Epithelial cell of proximal tubule (primary cell): ENCODE data around the gene ZNF502. TPM values are rescaled to one million over a fixed set of nuclear protein-coding genes. Genes with fewer than 3 reads are reported as not detected.

ENCODE experiments used
- DNase-seq: peaks from one replicate; pipeline ENCODE4 v3.0.0-alpha.2; 2011; ENCODE audit warnings: low read depth
- H3K4me3 ChIP-seq: 2 replicates; pipeline ENCODE4 v1.5.1; 2011; ENCODE audit warnings: low read depth, mild to moderate bottlenecking, low read length
- CTCF ChIP-seq: conservative IDR thresholded peaks from 2 replicates; pipeline ENCODE4 v1.5.1; 2012; ENCODE audit warnings: low read depth, mild to moderate bottlenecking, low read length
- total RNA-seq: library from RNA; depleted of rRNA; stranded (reverse); fragments of >200 nt; gene quantifications from 2 replicates; pipeline ENCODE4 v1.2.3, GENCODE V29; 2015

Gene ZNF502
- total RNA-seq, 1 donor from 2014 or later = 4.7 TPM

GRCh38 chr3:44729384-44729910, 17.0 kb downstream of the ZNF502 start, which contains the start of gene ZNF501:
TSS of gene ZNF501 (plus strand) at chr3:44729635. CDS start at chr3:44734422, 4,787 bp downstream.
- no peak for TF ChIP-seq CTCF
- H3K4me3 ChIP-seq = peak within 1 kb of the TSS; percentile 64
- DNase-seq = peak; percentile 37

- TF ChIP-seq CTCF = no peak
- no peak for DNase-seq
These were observed 22.2 kb downstream of the ZNF502 start for GRCh38 chr3:44734646-44735168.

GRCh38 chr3:44761101-44761423, 48.6 kb downstream of the ZNF502 start:
- DNase-seq = no peak
- no peak for TF ChIP-seq CTCF
- peak overlapping the region; percentile 94 for H3K4me3 ChIP-seq

More at GRCh38 chr3:44734646-44735168, 22.2 kb downstream of the ZNF502 start:
- no peak overlapping the region for H3K4me3 ChIP-seq

- peak within 1 kb of the TSS; percentile 94 for H3K4me3 ChIP-seq
- DNase-seq = peak; percentile 62
- no peak for TF ChIP-seq CTCF
These were observed 49.1 kb downstream of the ZNF502 start, which contains the start of the genes KIAA1143 and KIF15 for GRCh38 chr3:44761424-44762169. TSS of gene KIAA1143 (minus strand) at chr3:44761619. CDS start at chr3:44761602, 17 bp downstream. TSS of gene KIF15 (plus strand) at chr3:44761794. CDS start at chr3:44761866, 72 bp downstream.

GRCh38 chr3:44762170-44762677, 49.8 kb downstream of the ZNF502 start:
- no peak for TF ChIP-seq CTCF
- H3K4me3 ChIP-seq = peak overlapping the region; percentile 94
- no peak for DNase-seq

GRCh38 chr3:44762690-44763089, 50.2 kb downstream of the ZNF502 start:
- DNase-seq = no peak
- no peak for TF ChIP-seq CTCF
- H3K4me3 ChIP-seq = peak overlapping the region; percentile 94
